IMR-90 (cell line): ENCODE results near the gene GRB10. TPM values are rescaled to one million over a fixed set of nuclear protein-coding genes. Genes with fewer than 3 reads are reported as not detected.
A peak's percentile ranks its signal among the peaks of the same experiment; 100 is the strongest.

ENCODE experiments used
- ATAC-seq: fragments of 200-7000 bp; cut with Tn5 transposase; 2 replicates; pipeline ENCODE4 v1.9.1; 2020; ENCODE audit warnings: low read depth, mild to moderate bottlenecking, moderate library complexity
- BruUV-seq: library from RNA; stranded (reverse); fragments of 400-500 nt; replicated peaks from 2 replicates; lab custom pipeline; 2021; lab: Mats Ljungman, UMichigan
- CTCF ChIA-PET: fragments of 300-600 bp; formaldehyde crosslinking; extraction: SDS; loops from one replicate; lab custom pipeline; 2021; ENCODE audit warnings: antibody characterized with exemption; lab: Yijun Ruan, JAX
- POLR2A ChIA-PET: fragments of 300-600 bp; sonication (Branson Sonifier 250); formaldehyde crosslinking; loops from one replicate; lab custom pipeline; 2022; ENCODE audit warnings: antibody characterized with exemption; ENCODE audit not compliant: unreplicated experiment; lab: Charles Lee
- DNase-seq: peaks from one replicate; pipeline ENCODE4 v3.0.0; 2013
- H2AFZ ChIP-seq: replicated peaks from 2 replicates; pipeline ENCODE3; 2013; ENCODE audit warnings: low read length, mild to moderate bottlenecking; ENCODE audit not compliant: poor library complexity
- H2AK5ac ChIP-seq: 2 replicates; pipeline ENCODE4 v1.6.1; 2013; ENCODE audit warnings: low read depth, low read length, inconsistent platforms
- H2AK9ac ChIP-seq: replicated peaks from 2 replicates; pipeline ENCODE3; 2013; ENCODE audit warnings: mild to moderate bottlenecking, low read depth, low read length, moderate library complexity; ENCODE audit not compliant: poor library complexity
- H2BK120ac ChIP-seq: 2 replicates; pipeline ENCODE4 v1.6.1; 2013; ENCODE audit warnings: low read depth, low read length, inconsistent platforms
- H2BK15ac ChIP-seq: 3 replicates; pipeline ENCODE4 v1.6.1; 2013; ENCODE audit warnings: low read depth, low read length, inconsistent platforms
- H2BK20ac ChIP-seq: 2 replicates; pipeline ENCODE4 v1.6.1; 2013; ENCODE audit warnings: low read depth, mild to moderate bottlenecking, inconsistent platforms, low read length, moderate library complexity
- H2BK5ac ChIP-seq: 2 replicates; pipeline ENCODE4 v1.6.1; 2013; ENCODE audit warnings: mild to moderate bottlenecking, low read depth, low read length, inconsistent platforms; ENCODE audit not compliant: poor library complexity, severe bottlenecking
- H3K14ac ChIP-seq: replicated peaks from 2 replicates; pipeline ENCODE4 v1.6.1; 2013; ENCODE audit warnings: low read depth, low read length, inconsistent platforms
- H3K18ac ChIP-seq: 2 replicates; pipeline ENCODE4 v1.6.1; 2013; ENCODE audit warnings: low read depth, low read length, control low read depth
- H3K23ac ChIP-seq: 2 replicates; pipeline ENCODE4 v1.6.1; 2013; ENCODE audit warnings: low read depth, low read length, inconsistent platforms
- H3K27ac ChIP-seq: 2 replicates; pipeline ENCODE4 v1.5.1; 2013; ENCODE audit warnings: mild to moderate bottlenecking, control low read depth, low read length; ENCODE audit not compliant: insufficient read depth
- H3K27me3 ChIP-seq: 2 replicates; pipeline ENCODE4 v1.6.1; 2013; ENCODE audit warnings: low read length; ENCODE audit not compliant: control insufficient read depth, insufficient read depth
- H3K36me3 ChIP-seq: 2 replicates; pipeline ENCODE4 v1.6.1; 2013; ENCODE audit warnings: low read length, mixed read lengths; ENCODE audit not compliant: control insufficient read depth, insufficient read depth
- H3K4ac ChIP-seq: 2 replicates; pipeline ENCODE4 v1.6.1; 2013; ENCODE audit warnings: low read depth, low read length, inconsistent platforms
- H3K4me1 ChIP-seq: 2 replicates; pipeline ENCODE4 v1.6.1; 2013; ENCODE audit warnings: low read length, mixed read lengths; ENCODE audit not compliant: control insufficient read depth, insufficient read depth
- H3K4me2 ChIP-seq: 2 replicates; pipeline ENCODE4 v1.6.1; 2013; ENCODE audit warnings: low read depth, mild to moderate bottlenecking, control low read depth, low read length, moderate library complexity
- H3K4me3 ChIP-seq: 2 replicates; pipeline ENCODE4 v1.5.1; 2013; ENCODE audit warnings: low read depth, mild to moderate bottlenecking, control low read depth, low read length, moderate library complexity; ENCODE audit not compliant: insufficient read depth
- H3K56ac ChIP-seq: 2 replicates; pipeline ENCODE4 v1.6.1; 2013; ENCODE audit warnings: low read length, inconsistent platforms; ENCODE audit not compliant: insufficient read depth; ENCODE audit errors: extremely low read depth
- H3K79me1 ChIP-seq, 2 experiments: 2 replicates each; pipeline ENCODE4 v1.6.1; 2013; ENCODE audit warnings: low read length in 2 of 2, inconsistent platforms in 1 of 2, low read depth in 1 of 2
- H3K9ac ChIP-seq: 2 replicates; pipeline ENCODE4 v1.6.1; 2013; ENCODE audit warnings: low read depth, low read length, control low read depth
- H3K9me1 ChIP-seq: 2 replicates; pipeline ENCODE4 v1.6.1; 2013; ENCODE audit warnings: low read length, inconsistent platforms; ENCODE audit not compliant: insufficient read depth
- H3K9me3 ChIP-seq: 2 replicates; pipeline ENCODE4 v1.6.1; 2013; ENCODE audit warnings: low read length; ENCODE audit not compliant: control insufficient read depth, insufficient read depth
- H4K20me1 ChIP-seq: 2 replicates; pipeline ENCODE4 v1.6.1; 2013; ENCODE audit warnings: low read length, inconsistent platforms; ENCODE audit not compliant: insufficient read depth
- H4K5ac ChIP-seq: 2 replicates; pipeline ENCODE4 v1.6.1; 2013; ENCODE audit warnings: mild to moderate bottlenecking, low read depth, low read length, control low read depth
- H4K8ac ChIP-seq, 2 experiments: 2 replicates each; pipeline ENCODE4 v1.6.1; 2013; ENCODE audit warnings: low read depth in 2 of 2, low read length in 2 of 2, control low read depth in 1 of 2, inconsistent platforms in 1 of 2
- H4K91ac ChIP-seq: 2 replicates; pipeline ENCODE4 v1.6.1; 2013; ENCODE audit warnings: low read depth, low read length, inconsistent platforms; ENCODE audit not compliant: insufficient read depth
- BHLHE40 ChIP-seq: fragments of 150-350 bp; IDR thresholded peaks from 2 replicates; pipeline ENCODE4 v1.6.1; 2016; ENCODE audit warnings: mild to moderate bottlenecking, low read depth, low read length
- CEBPB ChIP-seq: IDR thresholded peaks from 2 replicates; pipeline ENCODE4 v1.6.1; 2012; ENCODE audit warnings: low read depth, low read length, improper control_type of control experiment
- CHD1 ChIP-seq: IDR thresholded peaks from 2 replicates; pipeline ENCODE4 v1.6.1; 2012; ENCODE audit warnings: low read depth, low read length, improper control_type of control experiment
- ELK1 ChIP-seq: fragments of 150-350 bp; IDR thresholded peaks from 2 replicates; pipeline ENCODE4 v1.6.1; 2016; ENCODE audit warnings: low read depth, mild to moderate bottlenecking, low read length, moderate library complexity, borderline replicate concordance
- FOS ChIP-seq: fragments of 150-350 bp; IDR thresholded peaks from 2 replicates; pipeline ENCODE4 v1.6.1; 2016; ENCODE audit warnings: low read depth, low read length
- MAZ ChIP-seq: IDR thresholded peaks from 2 replicates; pipeline ENCODE4 v1.6.1; 2012; ENCODE audit warnings: low read depth, mild to moderate bottlenecking, low read length, improper control_type of control experiment, moderate library complexity, borderline replicate concordance
- MXI1 ChIP-seq: IDR thresholded peaks from 2 replicates; pipeline ENCODE4 v1.6.1; 2012; ENCODE audit warnings: low read depth, mild to moderate bottlenecking, low read length, moderate library complexity, borderline replicate concordance
- POLR2A ChIP-seq: IDR thresholded peaks from 2 replicates; pipeline ENCODE4 v1.6.1; 2012; ENCODE audit warnings: mild to moderate bottlenecking, low read depth, low read length
- RAD21 ChIP-seq: IDR thresholded peaks from 2 replicates; pipeline ENCODE4 v1.6.1; 2012; ENCODE audit warnings: low read length, improper control_type of control experiment
- RCOR1 ChIP-seq: IDR thresholded peaks from 2 replicates; pipeline ENCODE4 v1.6.1; 2012; ENCODE audit warnings: mild to moderate bottlenecking, low read length, improper control_type of control experiment; ENCODE audit not compliant: insufficient replicate concordance
- SMC3 ChIP-seq: fragments of 150-350 bp; IDR thresholded peaks from 2 replicates; pipeline ENCODE4 v1.6.1; 2016; ENCODE audit warnings: low read depth, mild to moderate bottlenecking, antibody characterized with exemption, low read length, moderate library complexity
- USF2 ChIP-seq: fragments of 150-350 bp; IDR thresholded peaks from 2 replicates; pipeline ENCODE4 v1.6.1; 2017; ENCODE audit warnings: mild to moderate bottlenecking, antibody characterized with exemption, low read length, low read depth
- WGBS, 2 experiments: methylation state at CpG; one replicate each; pipeline versions ENCODE4 v1.1.5 to v1.1.7; 2013; ENCODE audit warnings: missing lambda C conversion rate in 2 of 2; ENCODE audit not compliant: insufficient read length in 1 of 2; ENCODE audit errors: extremely low coverage in 2 of 2; 5-methylcytosine and 5-hydroxymethylcytosine counted together
- dilution Hi-C: fragments of 300-500 bp; cut with HindIII; formaldehyde crosslinking; loops from one replicate; pipeline ENCODE4 v1.14.3; 2018; ENCODE audit warnings: low sequenced_read_pairs; ENCODE audit not compliant: unreplicated experiment
- in situ Hi-C: fragments of 300-500 bp; cut with MboI; formaldehyde crosslinking; loops from 3 replicates; pipeline ENCODE4 v1.14.3; 2019; ENCODE audit warnings: low sequenced_read_pairs, inconsistent platforms, mixed read lengths
- intact Hi-C: fragments of 100-400 bp; cut with micrococcal nuclease; formaldehyde crosslinking; loops from 2 replicates; pipeline ENCODE4 v1.10.0; 2022
- polyA plus RNA-seq, 3 experiments: library from polyadenylated mRNA; depleted of rRNA; stranded (reverse); fragments of >200 nt; gene quantifications; 2 replicates each; pipeline ENCODE4 v1.2.3, GENCODE V29; 2012; ENCODE audit warnings: low replicate concordance in 1 of 3
- total RNA-seq: library from RNA; depleted of rRNA; stranded (reverse); fragments of >200 nt; gene quantifications from 2 replicates; pipeline ENCODE4 v1.2.3, GENCODE V29; 2012

The GRB10 gene
- total and polyA plus RNA-seq, 2 of the 4 experiments (the other 2 are of a cell fraction): 6.3 to 15.1 TPM

- Histone ChIP-seq H3K79me1 (peaks cover 30 to 48% of the 10 kb centered on the region in 2 experiments), H2BK15ac (no peak overlapping the region), H3K4me2 (no peak overlapping the region), H3K18ac (no peak overlapping the region), H3K23ac (no peak overlapping the region), H3K56ac (no peak overlapping the region), H3K9me3 (no peaks in the 10 kb centered on the region), H3K36me3 (peaks cover 6% of the 10 kb centered on the region), H3K9ac (no peak overlapping the region), H4K91ac (no peak overlapping the region), H2AFZ (no peak overlapping the region), H3K4me3 (no peak overlapping the region), H3K4me1 (peaks cover 4% of the 10 kb centered on the region; the same call in 1 of the 2 replicates), H4K20me1 (peaks cover 34% of the 10 kb centered on the region), H2AK9ac (no peak overlapping the region), H2BK5ac (no peak overlapping the region), H2AK5ac (no peak overlapping the region), H3K9me1 (peaks cover 12% of the 10 kb centered on the region; the same call in 1 of the 2 replicates), H4K5ac (no peak overlapping the region), H4K8ac (no peak overlapping the region), H3K14ac (no peak overlapping the region), H2BK20ac (no peak overlapping the region), H3K27ac (no peak overlapping the region), H2BK120ac (no peak overlapping the region), H3K4ac (no peak overlapping the region), H3K27me3 (no peaks in the 10 kb centered on the region)
- in situ Hi-C loops (no loop called here), dilution Hi-C loops (no loop called here), intact Hi-C loops (no loop called here)
- POLR2A ChIA-PET: no interaction called here
- ATAC-seq (peak; percentile 32; the same call in 1 of the 2 replicates), DNase-seq (no peak)
- WGBS, 2 experiments: 100% methylated on average over 1 of the region's 5 CpGs; no CpG with 5 or more reads in 1 of the 2 experiments
- CTCF ChIA-PET: interaction anchor here (0.5 kb wide), 1 partner anchor 435 kb away, joined by 3 read pairs; no protein-coding TSS in a partner anchor
- TF ChIP-seq CHD1: no peak
- TF ChIP-seq USF2: no peak
- TF ChIP-seq CEBPB: no peak
- no peak for TF ChIP-seq MAZ
- no peak for TF ChIP-seq ELK1
- TF ChIP-seq SMC3: no peak
- no peak for TF ChIP-seq FOS
- TF ChIP-seq RAD21: no peak
- no peak for TF ChIP-seq BHLHE40
- TF ChIP-seq RCOR1: no peak
- no peak for TF ChIP-seq MXI1
- TF ChIP-seq POLR2A: no peak
- BruUV-seq: no TSS peak
Observed at GRCh38 chr7:50706469-50706937, 76.2 kb downstream of the GRB10 start.
